PC-3 (cell line): Measurements from ENCODE around the gene PLK5.

Source experiments
- CTCF ChIP-seq: fragments of 300-600 bp; sonication (generic); conservative IDR thresholded peaks from 2 replicates; pipeline ENCODE4 v1.5.1; 2017; ENCODE audit warnings: antibody characterized with exemption, low read depth, mild to moderate bottlenecking, low read length
- EZH2 ChIP-seq: fragments of 300-600 bp; sonication (generic); IDR thresholded peaks from one replicate; pipeline ENCODE4 v1.6.1; 2017; ENCODE audit warnings: antibody characterized with exemption, mild to moderate bottlenecking, low read length; ENCODE audit not compliant: unreplicated experiment
- EZH2phosphoT487 ChIP-seq: fragments of 300-600 bp; sonication (generic); IDR thresholded peaks from 2 replicates; pipeline ENCODE4 v1.6.1; 2018; ENCODE audit warnings: mild to moderate bottlenecking, antibody characterized with exemption, low read length, borderline replicate concordance

GRCh38 chr19:1551068-1552040, 27.5 kb downstream of the PLK5 start:
- TF ChIP-seq CTCF (no peak), EZH2 (no peak), EZH2phosphoT487 (no peak)
